Mesenchymal stem cell (in vitro differentiated cells and primary cell): Measurements from ENCODE around the gene INPP5E.

ENCODE experiments used
- DNase-seq: peaks from one replicate; pipeline ENCODE4 v3.0.0-alpha.2; 2013
- H2AFZ ChIP-seq: one replicate; pipeline ENCODE4 v1.6.1; 2013; ENCODE audit warnings: low read depth, mild to moderate bottlenecking, control low read depth, inconsistent platforms, low read length, moderate library complexity
- H2AK5ac ChIP-seq: 2 replicates; pipeline ENCODE4 v1.6.1; 2013; ENCODE audit warnings: low read length, moderate library complexity, mild to moderate bottlenecking, inconsistent platforms; ENCODE audit not compliant: severe bottlenecking
- H2BK120ac ChIP-seq: one replicate; pipeline ENCODE4 v1.6.1; 2013; ENCODE audit warnings: low read depth, mild to moderate bottlenecking, inconsistent platforms, low read length, moderate library complexity
- H2BK12ac ChIP-seq, 2 experiments: one replicate each; pipeline ENCODE4 v1.6.1; 2013; ENCODE audit warnings: inconsistent platforms in 2 of 2, low read length in 2 of 2, mild to moderate bottlenecking in 2 of 2, moderate library complexity in 2 of 2, control low read depth in 1 of 2
- H2BK15ac ChIP-seq: one replicate; pipeline ENCODE4 v1.6.1; 2013; ENCODE audit warnings: mild to moderate bottlenecking, low read depth, inconsistent platforms; ENCODE audit not compliant: poor library complexity, severe bottlenecking
- H2BK5ac ChIP-seq: 2 replicates; pipeline ENCODE4 v1.6.1; 2013; ENCODE audit warnings: low read depth, mild to moderate bottlenecking, low read length, control low read depth, inconsistent platforms; ENCODE audit not compliant: poor library complexity, severe bottlenecking
- H3K14ac ChIP-seq, 2 experiments: one replicate each; pipeline ENCODE4 v1.6.1; 2013; ENCODE audit warnings: inconsistent platforms in 2 of 2, low read length in 2 of 2, control low read depth in 1 of 2, mild to moderate bottlenecking in 1 of 2, moderate library complexity in 1 of 2
- H3K18ac ChIP-seq, 2 experiments: one replicate each; pipeline ENCODE4 v1.6.1; 2013; ENCODE audit warnings: inconsistent platforms in 2 of 2, low read length in 2 of 2, control low read depth in 1 of 2, low read depth in 1 of 2, mild to moderate bottlenecking in 1 of 2
- H3K23ac ChIP-seq, 2 experiments: one replicate each; pipeline ENCODE4 v1.6.1; 2013; ENCODE audit warnings: inconsistent platforms in 2 of 2, low read length in 2 of 2, mild to moderate bottlenecking in 2 of 2, moderate library complexity in 2 of 2, control low read depth in 1 of 2
- H3K27ac ChIP-seq: 2 replicates; pipeline ENCODE4 v1.5.1; 2013; ENCODE audit warnings: mild to moderate bottlenecking, moderate library complexity, low read length, control low read depth, inconsistent platforms; ENCODE audit not compliant: poor library complexity, severe bottlenecking
- H3K27me3 ChIP-seq, 2 experiments: 2 replicates each; pipeline versions ENCODE4 v1.6.1 to v1.7.0; 2013; ENCODE audit warnings: low read length in 2 of 2, mild to moderate bottlenecking in 2 of 2, moderate library complexity in 2 of 2, control low read depth in 1 of 2, inconsistent platforms in 1 of 2; ENCODE audit not compliant: control insufficient read depth in 1 of 2, insufficient read depth in 1 of 2
- H3K36me3 ChIP-seq, 2 experiments: 2 replicates each; pipeline versions ENCODE4 v1.6.1 to v1.7.0; 2013; ENCODE audit warnings: low read length in 2 of 2, control low read depth in 1 of 2, inconsistent platforms in 1 of 2, low read depth in 1 of 2, mild to moderate bottlenecking in 1 of 2; ENCODE audit not compliant: insufficient read depth in 2 of 2, control insufficient read depth in 1 of 2
- H3K4ac ChIP-seq, 2 experiments: one replicate each; pipeline ENCODE4 v1.6.1; 2013; ENCODE audit warnings: inconsistent platforms in 2 of 2, low read length in 2 of 2, mild to moderate bottlenecking in 2 of 2, moderate library complexity in 2 of 2, control low read depth in 1 of 2, low read depth in 1 of 2
- H3K4me1 ChIP-seq: 2 replicates; pipeline ENCODE4 v1.6.1; 2013; ENCODE audit warnings: low read depth, low read length, control low read depth; ENCODE audit not compliant: control insufficient read depth, insufficient read depth
- H3K4me2 ChIP-seq: 2 replicates; pipeline ENCODE4 v1.6.1; 2013; ENCODE audit warnings: low read length, mild to moderate bottlenecking, inconsistent platforms; ENCODE audit not compliant: poor library complexity, severe bottlenecking
- H3K4me3 ChIP-seq, 2 experiments: 2 replicates each; pipeline versions ENCODE4 v1.5.1 to v1.7.0; 2013; ENCODE audit warnings: low read length in 2 of 2, mild to moderate bottlenecking in 2 of 2, control low read depth in 1 of 2, low read depth in 1 of 2; ENCODE audit not compliant: insufficient read depth in 1 of 2
- H3K79me1 ChIP-seq: replicated peaks from 2 replicates; pipeline ENCODE4 v1.6.1; 2013; ENCODE audit warnings: mild to moderate bottlenecking, control low read depth, low read length, inconsistent platforms; ENCODE audit not compliant: poor library complexity, severe bottlenecking
- H3K9ac ChIP-seq: 2 replicates; pipeline ENCODE4 v1.7.0; 2013; ENCODE audit warnings: mild to moderate bottlenecking, low read length, moderate library complexity
- H3K9me3 ChIP-seq: 2 replicates; pipeline ENCODE4 v1.7.0; 2013; ENCODE audit warnings: mild to moderate bottlenecking, low read length; ENCODE audit not compliant: control insufficient read depth
- H4K8ac ChIP-seq: one replicate; pipeline ENCODE4 v1.6.1; 2013; ENCODE audit warnings: inconsistent platforms, mild to moderate bottlenecking, low read length, moderate library complexity
- H4K91ac ChIP-seq: one replicate; pipeline ENCODE4 v1.6.1; 2013; ENCODE audit warnings: mild to moderate bottlenecking, low read length, inconsistent platforms
- WGBS: methylation state at CpG from one replicate; pipeline ENCODE4 v1.1.7; 2013; ENCODE audit warnings: mixed read lengths; 5-methylcytosine and 5-hydroxymethylcytosine counted together

INPP5E gene

GRCh38 chr9:136482046-136482792 is 42.6 kb upstream of the INPP5E start:
- peak overlapping the region; percentile 78 to 97 for H3K14ac ChIP-seq
- peak overlapping the region; percentile 80 for H2BK15ac ChIP-seq
- H2AK5ac ChIP-seq = no peak overlapping the region
- peak overlapping the region; percentile 42 to 61 for H2BK12ac ChIP-seq
- peak overlapping the region in 1 of 2 experiments; percentile 97 for H3K23ac ChIP-seq
- peak overlapping the region; percentile 92 for H4K8ac ChIP-seq
- H3K9me3 ChIP-seq = no peaks in the 10 kb centered on the region
- peaks cover 7 to 11% of the 10 kb centered on the region in 2 experiments for H3K27me3 ChIP-seq
- peak; percentile 76 for DNase-seq
- H2BK120ac ChIP-seq = peak overlapping the region; percentile 94
- H3K27ac ChIP-seq = no peak overlapping the region
- H3K18ac ChIP-seq = peak overlapping the region; percentile 96 to 97
- peak overlapping the region; percentile 97 for H3K9ac ChIP-seq
- H3K79me1 ChIP-seq = peaks cover 13% of the 10 kb centered on the region
- H3K4me3 ChIP-seq = peak overlapping the region; percentile 94 to 97
- H3K36me3 ChIP-seq = peaks cover 18 to 21% of the 10 kb centered on the region in 2 experiments
- peak overlapping the region; percentile 91 for H2BK5ac ChIP-seq
- H3K4me1 ChIP-seq = peaks cover 26% of the 10 kb centered on the region
- peak overlapping the region; percentile 92 to 96 for H3K4ac ChIP-seq
- peak overlapping the region; percentile 95 for H4K91ac ChIP-seq
- WGBS = under 1% methylated on average over 36 of the region's 39 CpGs
- peak overlapping the region; percentile 74 for H2AFZ ChIP-seq
- H3K4me2 ChIP-seq = peak overlapping the region; percentile 62

- Histone ChIP-seq H4K91ac (peak overlapping the region; percentile 5), H2BK120ac (no peak overlapping the region), H3K27me3 (peaks cover 2 to 4% of the 10 kb centered on the region in 2 experiments), H3K4me3 (peak overlapping the region in 1 of 2 experiments; percentile 94), H3K36me3 (peaks cover 24 to 28% of the 10 kb centered on the region in 2 experiments), H3K4me2 (peak overlapping the region; percentile 62), H3K9ac (peak overlapping the region; percentile 97), H2BK12ac (no peak overlapping the region), H3K9me3 (no peaks in the 10 kb centered on the region), H3K18ac (no peak overlapping the region), H2AFZ (no peak overlapping the region), H3K79me1 (peaks cover 17% of the 10 kb centered on the region), H4K8ac (no peak overlapping the region), H3K14ac (no peak overlapping the region), H3K4ac (no peak overlapping the region), H2BK15ac (no peak overlapping the region), H3K23ac (no peak overlapping the region), H3K4me1 (peaks cover 26% of the 10 kb centered on the region), H2AK5ac (no peak overlapping the region), H3K27ac (no peak overlapping the region), H2BK5ac (no peak overlapping the region)
- 58% methylated on average over 4 of the region's 5 CpGs for WGBS
- peak; percentile 6 for DNase-seq
Observed at GRCh38 chr9:136481558-136481957, 41.9 kb upstream of the INPP5E start.

- H2BK120ac ChIP-seq = no peak overlapping the region
- no peak overlapping the region for H3K23ac ChIP-seq
- H2AK5ac ChIP-seq = no peak overlapping the region
- no peak overlapping the region for H3K4me2 ChIP-seq
- DNase-seq = no peak
- H2BK5ac ChIP-seq = no peak overlapping the region
- peaks cover 8% of the 10 kb centered on the region for H3K4me1 ChIP-seq
- 94% methylated on average over 25 of the region's 25 CpGs for WGBS
- no peak overlapping the region for H3K18ac ChIP-seq
- peaks cover 47% of the 10 kb centered on the region for H3K79me1 ChIP-seq
- no peak overlapping the region for H3K4me3 ChIP-seq
- H3K9ac ChIP-seq = no peak overlapping the region
- no peak overlapping the region for H2BK15ac ChIP-seq
- no peak overlapping the region for H3K4ac ChIP-seq
- H4K91ac ChIP-seq = no peak overlapping the region
- no peak overlapping the region for H3K14ac ChIP-seq
- no peak overlapping the region for H2AFZ ChIP-seq
- H3K27ac ChIP-seq = no peak overlapping the region
- H3K9me3 ChIP-seq = no peaks in the 10 kb centered on the region
- H3K36me3 ChIP-seq = peaks cover 74% of the 10 kb centered on the region in 2 experiments
- H3K27me3 ChIP-seq = no peaks in the 10 kb centered on the region
- no peak overlapping the region for H4K8ac ChIP-seq
- no peak overlapping the region for H2BK12ac ChIP-seq
Observed at GRCh38 chr9:136476369-136477150, 36.9 kb upstream of the INPP5E start.
